IMR-90 (cell line): ENCODE results near the gene SKAP1. TPM values are rescaled to one million over a fixed set of nuclear protein-coding genes. Genes with fewer than 3 reads are reported as not detected.

Experiments
- ATAC-seq: fragments of 200-7000 bp; cut with Tn5 transposase; 2 replicates; pipeline ENCODE4 v1.9.1; 2020; ENCODE audit warnings: low read depth, mild to moderate bottlenecking, moderate library complexity
- BruUV-seq: library from RNA; stranded (reverse); fragments of 400-500 nt; replicated peaks from 2 replicates; lab custom pipeline; 2021; lab: Mats Ljungman, UMichigan
- CTCF ChIA-PET: fragments of 300-600 bp; formaldehyde crosslinking; extraction: SDS; loops from one replicate; lab custom pipeline; 2021; ENCODE audit warnings: antibody characterized with exemption; lab: Yijun Ruan, JAX
- POLR2A ChIA-PET: fragments of 300-600 bp; sonication (Branson Sonifier 250); formaldehyde crosslinking; loops from one replicate; lab custom pipeline; 2022; ENCODE audit warnings: antibody characterized with exemption; ENCODE audit not compliant: unreplicated experiment; lab: Charles Lee
- DNase-seq: peaks from one replicate; pipeline ENCODE4 v3.0.0; 2013
- H2AFZ ChIP-seq: replicated peaks from 2 replicates; pipeline ENCODE3; 2013; ENCODE audit warnings: low read length, mild to moderate bottlenecking; ENCODE audit not compliant: poor library complexity
- H2AK5ac ChIP-seq: 2 replicates; pipeline ENCODE4 v1.6.1; 2013; ENCODE audit warnings: low read depth, low read length, inconsistent platforms
- H2AK9ac ChIP-seq: replicated peaks from 2 replicates; pipeline ENCODE3; 2013; ENCODE audit warnings: mild to moderate bottlenecking, low read depth, low read length, moderate library complexity; ENCODE audit not compliant: poor library complexity
- H2BK120ac ChIP-seq: 2 replicates; pipeline ENCODE4 v1.6.1; 2013; ENCODE audit warnings: low read depth, low read length, inconsistent platforms
- H2BK15ac ChIP-seq: 3 replicates; pipeline ENCODE4 v1.6.1; 2013; ENCODE audit warnings: low read depth, low read length, inconsistent platforms
- H2BK20ac ChIP-seq: 2 replicates; pipeline ENCODE4 v1.6.1; 2013; ENCODE audit warnings: low read depth, mild to moderate bottlenecking, inconsistent platforms, low read length, moderate library complexity
- H2BK5ac ChIP-seq: 2 replicates; pipeline ENCODE4 v1.6.1; 2013; ENCODE audit warnings: mild to moderate bottlenecking, low read depth, low read length, inconsistent platforms; ENCODE audit not compliant: poor library complexity, severe bottlenecking
- H3K14ac ChIP-seq: replicated peaks from 2 replicates; pipeline ENCODE4 v1.6.1; 2013; ENCODE audit warnings: low read depth, low read length, inconsistent platforms
- H3K18ac ChIP-seq: 2 replicates; pipeline ENCODE4 v1.6.1; 2013; ENCODE audit warnings: low read depth, low read length, control low read depth
- H3K23ac ChIP-seq: 2 replicates; pipeline ENCODE4 v1.6.1; 2013; ENCODE audit warnings: low read depth, low read length, inconsistent platforms
- H3K27ac ChIP-seq: 2 replicates; pipeline ENCODE4 v1.5.1; 2013; ENCODE audit warnings: mild to moderate bottlenecking, control low read depth, low read length; ENCODE audit not compliant: insufficient read depth
- H3K27me3 ChIP-seq: 2 replicates; pipeline ENCODE4 v1.6.1; 2013; ENCODE audit warnings: low read length; ENCODE audit not compliant: control insufficient read depth, insufficient read depth
- H3K36me3 ChIP-seq: 2 replicates; pipeline ENCODE4 v1.6.1; 2013; ENCODE audit warnings: low read length, mixed read lengths; ENCODE audit not compliant: control insufficient read depth, insufficient read depth
- H3K4ac ChIP-seq: 2 replicates; pipeline ENCODE4 v1.6.1; 2013; ENCODE audit warnings: low read depth, low read length, inconsistent platforms
- H3K4me1 ChIP-seq: 2 replicates; pipeline ENCODE4 v1.6.1; 2013; ENCODE audit warnings: low read length, mixed read lengths; ENCODE audit not compliant: control insufficient read depth, insufficient read depth
- H3K4me2 ChIP-seq: 2 replicates; pipeline ENCODE4 v1.6.1; 2013; ENCODE audit warnings: low read depth, mild to moderate bottlenecking, control low read depth, low read length, moderate library complexity
- H3K4me3 ChIP-seq: 2 replicates; pipeline ENCODE4 v1.5.1; 2013; ENCODE audit warnings: low read depth, mild to moderate bottlenecking, control low read depth, low read length, moderate library complexity; ENCODE audit not compliant: insufficient read depth
- H3K56ac ChIP-seq: 2 replicates; pipeline ENCODE4 v1.6.1; 2013; ENCODE audit warnings: low read length, inconsistent platforms; ENCODE audit not compliant: insufficient read depth; ENCODE audit errors: extremely low read depth
- H3K79me1 ChIP-seq, 2 experiments: 2 replicates each; pipeline ENCODE4 v1.6.1; 2013; ENCODE audit warnings: low read length in 2 of 2, inconsistent platforms in 1 of 2, low read depth in 1 of 2
- H3K9ac ChIP-seq: 2 replicates; pipeline ENCODE4 v1.6.1; 2013; ENCODE audit warnings: low read depth, low read length, control low read depth
- H3K9me1 ChIP-seq: 2 replicates; pipeline ENCODE4 v1.6.1; 2013; ENCODE audit warnings: low read length, inconsistent platforms; ENCODE audit not compliant: insufficient read depth
- H3K9me3 ChIP-seq: 2 replicates; pipeline ENCODE4 v1.6.1; 2013; ENCODE audit warnings: low read length; ENCODE audit not compliant: control insufficient read depth, insufficient read depth
- H4K20me1 ChIP-seq: 2 replicates; pipeline ENCODE4 v1.6.1; 2013; ENCODE audit warnings: low read length, inconsistent platforms; ENCODE audit not compliant: insufficient read depth
- H4K5ac ChIP-seq: 2 replicates; pipeline ENCODE4 v1.6.1; 2013; ENCODE audit warnings: mild to moderate bottlenecking, low read depth, low read length, control low read depth
- H4K8ac ChIP-seq, 2 experiments: 2 replicates each; pipeline ENCODE4 v1.6.1; 2013; ENCODE audit warnings: low read depth in 2 of 2, low read length in 2 of 2, control low read depth in 1 of 2, inconsistent platforms in 1 of 2
- H4K91ac ChIP-seq: 2 replicates; pipeline ENCODE4 v1.6.1; 2013; ENCODE audit warnings: low read depth, low read length, inconsistent platforms; ENCODE audit not compliant: insufficient read depth
- BHLHE40 ChIP-seq: fragments of 150-350 bp; IDR thresholded peaks from 2 replicates; pipeline ENCODE4 v1.6.1; 2016; ENCODE audit warnings: mild to moderate bottlenecking, low read depth, low read length
- CEBPB ChIP-seq: IDR thresholded peaks from 2 replicates; pipeline ENCODE4 v1.6.1; 2012; ENCODE audit warnings: low read depth, low read length, improper control_type of control experiment
- CHD1 ChIP-seq: IDR thresholded peaks from 2 replicates; pipeline ENCODE4 v1.6.1; 2012; ENCODE audit warnings: low read depth, low read length, improper control_type of control experiment
- CTCF ChIP-seq: conservative IDR thresholded peaks from 2 replicates; pipeline ENCODE4 v1.5.1; 2012; ENCODE audit warnings: mild to moderate bottlenecking, low read depth, low read length, improper control_type of control experiment
- ELK1 ChIP-seq: fragments of 150-350 bp; IDR thresholded peaks from 2 replicates; pipeline ENCODE4 v1.6.1; 2016; ENCODE audit warnings: low read depth, mild to moderate bottlenecking, low read length, moderate library complexity, borderline replicate concordance
- FOS ChIP-seq: fragments of 150-350 bp; IDR thresholded peaks from 2 replicates; pipeline ENCODE4 v1.6.1; 2016; ENCODE audit warnings: low read depth, low read length
- MAFK ChIP-seq: IDR thresholded peaks from 2 replicates; pipeline ENCODE4 v1.6.1; 2012; ENCODE audit warnings: low read depth, low read length, improper control_type of control experiment
- MAZ ChIP-seq: IDR thresholded peaks from 2 replicates; pipeline ENCODE4 v1.6.1; 2012; ENCODE audit warnings: low read depth, mild to moderate bottlenecking, low read length, improper control_type of control experiment, moderate library complexity, borderline replicate concordance
- MXI1 ChIP-seq: IDR thresholded peaks from 2 replicates; pipeline ENCODE4 v1.6.1; 2012; ENCODE audit warnings: low read depth, mild to moderate bottlenecking, low read length, moderate library complexity, borderline replicate concordance
- NFE2L2 ChIP-seq: fragments of 150-350 bp; IDR thresholded peaks from 2 replicates; pipeline ENCODE4 v1.6.1; 2016; ENCODE audit warnings: low read depth, mild to moderate bottlenecking, low read length
- POLR2A ChIP-seq: IDR thresholded peaks from 2 replicates; pipeline ENCODE4 v1.6.1; 2012; ENCODE audit warnings: mild to moderate bottlenecking, low read depth, low read length
- RAD21 ChIP-seq: IDR thresholded peaks from 2 replicates; pipeline ENCODE4 v1.6.1; 2012; ENCODE audit warnings: low read length, improper control_type of control experiment
- RCOR1 ChIP-seq: IDR thresholded peaks from 2 replicates; pipeline ENCODE4 v1.6.1; 2012; ENCODE audit warnings: mild to moderate bottlenecking, low read length, improper control_type of control experiment; ENCODE audit not compliant: insufficient replicate concordance
- RFX5 ChIP-seq: IDR thresholded peaks from 2 replicates; pipeline ENCODE4 v1.8.0; 2012; ENCODE audit warnings: low read depth, mild to moderate bottlenecking, low read length, moderate library complexity
- SMC3 ChIP-seq: fragments of 150-350 bp; IDR thresholded peaks from 2 replicates; pipeline ENCODE4 v1.6.1; 2016; ENCODE audit warnings: low read depth, mild to moderate bottlenecking, antibody characterized with exemption, low read length, moderate library complexity
- USF2 ChIP-seq: fragments of 150-350 bp; IDR thresholded peaks from 2 replicates; pipeline ENCODE4 v1.6.1; 2017; ENCODE audit warnings: mild to moderate bottlenecking, antibody characterized with exemption, low read length, low read depth
- WGBS, 2 experiments: methylation state at CpG; one replicate each; pipeline versions ENCODE4 v1.1.5 to v1.1.7; 2013; ENCODE audit warnings: missing lambda C conversion rate in 2 of 2; ENCODE audit not compliant: insufficient read length in 1 of 2; ENCODE audit errors: extremely low coverage in 2 of 2; 5-methylcytosine and 5-hydroxymethylcytosine counted together
- dilution Hi-C: fragments of 300-500 bp; cut with HindIII; formaldehyde crosslinking; loops from one replicate; pipeline ENCODE4 v1.14.3; 2018; ENCODE audit warnings: low sequenced_read_pairs; ENCODE audit not compliant: unreplicated experiment
- in situ Hi-C: fragments of 300-500 bp; cut with MboI; formaldehyde crosslinking; loops from 3 replicates; pipeline ENCODE4 v1.14.3; 2019; ENCODE audit warnings: low sequenced_read_pairs, inconsistent platforms, mixed read lengths
- intact Hi-C: fragments of 100-400 bp; cut with micrococcal nuclease; formaldehyde crosslinking; loops from 2 replicates; pipeline ENCODE4 v1.10.0; 2022
- polyA plus RNA-seq, 3 experiments: library from polyadenylated mRNA; depleted of rRNA; stranded (reverse); fragments of >200 nt; gene quantifications; 2 replicates each; pipeline ENCODE4 v1.2.3, GENCODE V29; 2012; ENCODE audit warnings: low replicate concordance in 1 of 3
- total RNA-seq: library from RNA; depleted of rRNA; stranded (reverse); fragments of >200 nt; gene quantifications from 2 replicates; pipeline ENCODE4 v1.2.3, GENCODE V29; 2012

SKAP1 gene
- total and polyA plus RNA-seq, 2 of the 4 experiments (the other 2 are of a cell fraction), result not detected

- CTCF ChIA-PET, result interaction anchor here (1.0 to 1.6 kb wide), 2 partner anchors 9 to 18 kb away, joined by 3 read pairs; no protein-coding TSS in a partner anchor
- H3K4me3 ChIP-seq, result no peak overlapping the region
- POLR2A ChIA-PET, result no interaction called here
- ATAC-seq, result no peak
- H2BK15ac ChIP-seq, result no peak overlapping the region
- no peak overlapping the region for H3K56ac ChIP-seq
- no peak overlapping the region for H4K91ac ChIP-seq
- no peak overlapping the region for H3K27ac ChIP-seq
- no peak overlapping the region for H4K8ac ChIP-seq
- no peak for TF ChIP-seq ELK1
- no peak for TF ChIP-seq NFE2L2
- no peak for TF ChIP-seq FOS
- TF ChIP-seq SMC3, result no peak
- no peak for TF ChIP-seq RAD21
- no peak for TF ChIP-seq BHLHE40
- no peak for TF ChIP-seq CHD1
- no peak for TF ChIP-seq CTCF
- TF ChIP-seq USF2, result no peak
- TF ChIP-seq MAFK, result no peak
- no peak for TF ChIP-seq RCOR1
- no peak for TF ChIP-seq CEBPB
- TF ChIP-seq MAZ, result no peak
- TF ChIP-seq POLR2A, result no peak
- no peak for TF ChIP-seq MXI1
- TF ChIP-seq RFX5, result no peak
- H3K79me1 ChIP-seq, result no peaks in the 10 kb centered on the region
- BruUV-seq, result no TSS peak
- no peak overlapping the region for H2BK20ac ChIP-seq
- in situ Hi-C loops (no loop called here), dilution Hi-C loops (no loop called here), intact Hi-C loops (no loop called here)
- H2AK5ac ChIP-seq, result no peak overlapping the region
- WGBS, 2 experiments, result no CpG with 5 or more reads among the region's 1 CpG
- H3K4me2 ChIP-seq, result no peak overlapping the region
- peaks cover 35% of the 10 kb centered on the region for H3K27me3 ChIP-seq
- no peaks in the 10 kb centered on the region for H3K4me1 ChIP-seq
- no peak overlapping the region for H2BK120ac ChIP-seq
- no peaks in the 10 kb centered on the region for H3K9me3 ChIP-seq
- H2AK9ac ChIP-seq, result no peak overlapping the region
- H3K14ac ChIP-seq, result no peak overlapping the region
- H3K23ac ChIP-seq, result no peak overlapping the region
- no peak overlapping the region for H2BK5ac ChIP-seq
- H4K20me1 ChIP-seq, result no peaks in the 10 kb centered on the region
- H2AFZ ChIP-seq, result no peak overlapping the region
- no peaks in the 10 kb centered on the region for H3K36me3 ChIP-seq
- no peak overlapping the region for H3K9ac ChIP-seq
- H3K18ac ChIP-seq, result no peak overlapping the region
- no peak for DNase-seq
- no peak overlapping the region for H3K4ac ChIP-seq
- no peak overlapping the region for H4K5ac ChIP-seq
- H3K9me1 ChIP-seq, result no peaks in the 10 kb centered on the region
Measured at GRCh38 chr17:48191362-48191761, 238.7 kb downstream of the SKAP1 start.
